Activated gamma-delta T cell treated with anti-CD3 and anti-CD28 coated beads, Interleukin-2, amount 50 U/mL, for 16 hours (primary cell): ENCODE measurements around the gene VDAC2.
"Not testable (repeated sequence)": the region's sequence is repeated elsewhere in the genome, so short reads cannot be mapped to it uniquely, and the experiment has no call there.

Experiments used
- DNase-seq: peaks from one replicate; pipeline ENCODE4 v3.0.0-alpha.2; 2020; ENCODE audit warnings: low read depth

Gene VDAC2

GRCh38 chr10:75199949-75200348 lies 10.6 kb upstream of the VDAC2 start:
- not testable (repeated sequence) for DNase-seq

- DNase-seq = no peak
These were observed 8.7 kb upstream of the VDAC2 start for GRCh38 chr10:75201793-75202307.

- DNase-seq = no peak
These were observed 8.1 kb upstream of the VDAC2 start for GRCh38 chr10:75202321-75203045.

GRCh38 chr10:75203046-75203620 lies 7.5 kb upstream of the VDAC2 start:
- DNase-seq = not testable (repeated sequence)

- no peak for DNase-seq
These were observed 6.9 kb upstream of the VDAC2 start for GRCh38 chr10:75203724-75204123.

- no peak for DNase-seq
These were observed 4.7 kb upstream of the VDAC2 start for GRCh38 chr10:75205908-75206307.

- DNase-seq = not testable (repeated sequence)
These were observed 4.0 kb upstream of the VDAC2 start for GRCh38 chr10:75206638-75207037.

- DNase-seq = no peak
These were observed 3.3 kb upstream of the VDAC2 start for GRCh38 chr10:75207079-75207856.

GRCh38 chr10:75207857-75208144 lies 2.8 kb upstream of the VDAC2 start:
- no peak for DNase-seq

GRCh38 chr10:75208181-75208580 lies 2.4 kb upstream of the VDAC2 start:
- no peak for DNase-seq

GRCh38 chr10:75209086-75209920 lies 1.3 kb upstream of the VDAC2 start:
- no peak for DNase-seq

GRCh38 chr10:75209921-75210281 lies 695 bp upstream of the VDAC2 start:
- DNase-seq = peak; percentile 57

GRCh38 chr10:75211007-75211691 lies 553 bp downstream of the VDAC2 start:
- no peak for DNase-seq

GRCh38 chr10:75212343-75212742 lies 1.7 kb downstream of the VDAC2 start:
- DNase-seq = no peak

- DNase-seq = no peak
These were observed 9.7 kb downstream of the VDAC2 start for GRCh38 chr10:75220274-75220673.

GRCh38 chr10:75221492-75221891 lies 10.9 kb downstream of the VDAC2 start:
- not testable (repeated sequence) for DNase-seq

GRCh38 chr10:75223507-75223906 lies 12.9 kb downstream of the VDAC2 start:
- no peak for DNase-seq

GRCh38 chr10:75226095-75226494 lies 15.5 kb downstream of the VDAC2 start:
- no peak for DNase-seq

- no peak for DNase-seq
These were observed 16.1 kb downstream of the VDAC2 start for GRCh38 chr10:75226656-75227055.

- DNase-seq = no peak
These were observed 17.7 kb downstream of the VDAC2 start for GRCh38 chr10:75228278-75228677.

- no peak for DNase-seq
These were observed 18.2 kb downstream of the VDAC2 start for GRCh38 chr10:75228834-75229233.

- DNase-seq = no peak
These were observed 19.4 kb downstream of the VDAC2 start for GRCh38 chr10:75229971-75230370.
